NCI-H128 (cell line): ENCODE results near the gene L2HGDH.
A peak's percentile ranks its signal among the peaks of the same experiment; 100 is the strongest.
"Not testable (repeated sequence)": the region's sequence is repeated elsewhere in the genome, so short reads cannot be mapped to it uniquely, and the experiment has no call there.

Experiments
- DNase-seq: peaks from one replicate; lab custom pipeline; 2025; ENCODE audit not compliant: unreplicated experiment; lab: John Stamatoyannopoulos, UW

L2HGDH gene

GRCh38 chr14:50311972-50312733, at the start of gene L2HGDH, which contains the start of gene DMAC2L:
TSS of gene L2HGDH (minus strand) at chr14:50312229. CDS start at chr14:50312150, 79 bp downstream.
TSS of gene DMAC2L (plus strand) at chr14:50312324. CDS start at chr14:50321488, 9,164 bp downstream.
- DNase-seq, result peak; percentile 95

- no peak for DNase-seq
These were observed 48.8 kb upstream of the L2HGDH start for GRCh38 chr14:50360851-50361250.

- no peak for DNase-seq
These were observed 48.1 kb upstream of the L2HGDH start for GRCh38 chr14:50360093-50360492.

- DNase-seq, result no peak
These were observed 47.6 kb upstream of the L2HGDH start for GRCh38 chr14:50359631-50360030.

- no peak for DNase-seq
These were observed 45.8 kb upstream of the L2HGDH start for GRCh38 chr14:50357753-50358395.

- no peak for DNase-seq
These were observed 45.1 kb upstream of the L2HGDH start for GRCh38 chr14:50357124-50357523.

GRCh38 chr14:50356283-50356682, 44.3 kb upstream of the L2HGDH start:
- DNase-seq, result not testable (repeated sequence)

- DNase-seq, result no peak
These were observed 43.7 kb upstream of the L2HGDH start for GRCh38 chr14:50355692-50356091.

GRCh38 chr14:50354527-50354926, 42.5 kb upstream of the L2HGDH start:
- no peak for DNase-seq

- no peak for DNase-seq
These were observed 41.1 kb upstream of the L2HGDH start for GRCh38 chr14:50353126-50353525.

- no peak for DNase-seq
These were observed 40.6 kb upstream of the L2HGDH start for GRCh38 chr14:50352584-50352983.

- DNase-seq, result no peak
These were observed 38.9 kb upstream of the L2HGDH start for GRCh38 chr14:50350975-50351374.

GRCh38 chr14:50348933-50349332, 36.9 kb upstream of the L2HGDH start:
- no peak for DNase-seq

GRCh38 chr14:50347521-50347920, 35.5 kb upstream of the L2HGDH start:
- no peak for DNase-seq

- no peak for DNase-seq
These were observed 33.9 kb upstream of the L2HGDH start for GRCh38 chr14:50345846-50346422.

- no peak for DNase-seq
These were observed 33.0 kb upstream of the L2HGDH start for GRCh38 chr14:50344876-50345563.

- DNase-seq, result no peak
These were observed 32.2 kb upstream of the L2HGDH start for GRCh38 chr14:50344116-50344775.

GRCh38 chr14:50343434-50343833, 31.4 kb upstream of the L2HGDH start:
- no peak for DNase-seq

- DNase-seq, result no peak
These were observed 30.4 kb upstream of the L2HGDH start for GRCh38 chr14:50342221-50343078.

GRCh38 chr14:50340963-50341362, 28.9 kb upstream of the L2HGDH start:
- no peak for DNase-seq
